HUDEP-2 (cell line): ENCODE measurements around the gene PPFIA1.
"Not testable (repeated sequence)": the region's sequence is repeated elsewhere in the genome, so short reads cannot be mapped to it uniquely, and the experiment has no call there.

ENCODE experiments used
- DNase-seq, 76 experiments: peaks; one replicate each; lab custom pipeline; 2025; ENCODE audit not compliant: unreplicated experiment in 76 of 76; lab: John Stamatoyannopoulos, UW

PPFIA1 gene

GRCh38 chr11:70381872-70382861 lies 111.7 kb downstream of the PPFIA1 start:
- DNase-seq = peak in 1 of 76 experiments; percentile 4

- DNase-seq = no peak
Measured at GRCh38 chr11:70383664-70384565, 113.4 kb downstream of the PPFIA1 start.

- DNase-seq = no peak
Measured at GRCh38 chr11:70384566-70385152, 114.2 kb downstream of the PPFIA1 start.

DNA sequence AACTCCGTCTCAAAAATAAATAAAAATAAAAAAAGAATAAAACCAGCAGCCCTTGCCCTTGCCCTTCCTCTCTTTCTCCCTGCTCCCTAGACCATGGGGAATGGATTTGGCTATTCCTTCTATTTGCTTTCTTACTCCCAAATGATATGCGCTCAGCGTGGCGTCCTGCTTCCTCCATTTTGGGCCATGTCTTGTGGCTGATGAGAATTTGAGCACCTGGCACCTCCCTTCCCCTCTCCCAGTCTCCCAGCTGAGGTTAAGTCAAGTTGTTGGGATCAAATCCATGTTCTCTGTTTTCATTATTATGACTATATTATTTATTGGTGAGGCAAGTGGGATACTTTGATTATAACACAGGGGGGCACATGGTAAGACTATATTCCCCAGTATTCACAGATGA lies 117.1 kb downstream of the PPFIA1 start:
- DNase-seq = no peak

GRCh38 chr11:70389201-70389600 lies 118.7 kb downstream of the PPFIA1 start:
- DNase-seq = no peak

- not testable (repeated sequence) for DNase-seq
Measured at GRCh38 chr11:70390882-70391281, 120.4 kb downstream of the PPFIA1 start.

- no peak for DNase-seq
Measured at GRCh38 chr11:70394211-70394950, 123.9 kb downstream of the PPFIA1 start.

GRCh38 chr11:70397336-70397982 lies 127.0 kb downstream of the PPFIA1 start:
- DNase-seq = peak in 48 of 76 experiments; percentile 4 to 68 (median 30)

GRCh38 chr11:70397983-70398833 lies 127.7 kb downstream of the PPFIA1 start, which contains the start of gene CTTN:
Gene CTTN, plus strand, starts transcription at chr11:70398529. Its CDS starts 8,769 bp downstream, at chr11:70407298.
- peak in 75 of 76 experiments; percentile 14 to 89 (median 73) for DNase-seq

GRCh38 chr11:70398834-70399680 lies 128.6 kb downstream of the PPFIA1 start:
- peak in 6 of 76 experiments; percentile 28 to 49 (median 38) for DNase-seq

DNA sequence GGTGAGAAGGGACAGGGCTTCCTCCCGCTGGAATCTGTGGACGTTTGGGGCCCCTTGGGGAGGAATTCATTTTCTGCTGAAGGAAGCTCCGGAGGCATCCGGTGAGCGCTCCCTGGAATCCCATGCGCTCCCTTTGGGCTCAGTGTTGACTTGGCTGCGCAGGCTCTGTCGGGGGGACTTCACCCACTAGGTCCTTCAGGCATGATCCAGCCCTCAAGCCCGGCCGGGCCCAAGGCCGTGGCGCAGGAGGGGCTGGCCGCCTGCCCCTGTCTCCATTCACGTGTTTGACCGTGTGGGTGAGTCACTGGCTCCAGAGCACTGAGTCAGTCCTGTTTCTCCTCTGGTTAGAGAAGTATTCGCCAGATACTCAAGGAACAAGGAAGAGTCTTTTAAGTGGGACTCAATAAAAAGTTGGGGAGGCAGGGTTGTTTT lies 129.2 kb downstream of the PPFIA1 start:
- DNase-seq = peak in 60 of 76 experiments; percentile 7 to 80 (median 42)

GRCh38 chr11:70400643-70401042 lies 130.2 kb downstream of the PPFIA1 start:
- DNase-seq = no peak

- DNase-seq = no peak
Measured at GRCh38 chr11:70402016-70402415, 131.5 kb downstream of the PPFIA1 start.

DNA sequence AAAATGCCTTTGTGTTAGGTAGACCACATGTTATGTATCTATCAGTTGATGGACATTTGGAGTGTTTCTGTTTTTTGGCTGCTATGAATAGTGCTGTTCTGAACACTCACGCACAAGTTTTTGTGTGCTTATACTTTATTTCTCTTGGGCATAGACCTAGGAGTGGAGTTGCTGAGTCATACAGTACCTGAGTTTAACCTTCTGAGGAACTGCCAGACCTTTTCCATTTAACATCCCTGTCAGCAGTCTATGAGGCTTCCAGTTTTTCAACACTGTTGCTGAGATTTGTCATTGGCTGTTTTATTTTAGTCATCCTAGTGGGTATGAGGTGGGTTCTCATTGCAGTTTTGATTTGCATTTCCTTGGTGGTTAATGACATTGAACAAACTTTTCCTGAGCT lies 132.2 kb downstream of the PPFIA1 start:
- no peak for DNase-seq

GRCh38 chr11:70404244-70404643 lies 133.8 kb downstream of the PPFIA1 start:
- no peak for DNase-seq

GRCh38 chr11:70405679-70406395 lies 135.3 kb downstream of the PPFIA1 start:
- no peak for DNase-seq

DNA sequence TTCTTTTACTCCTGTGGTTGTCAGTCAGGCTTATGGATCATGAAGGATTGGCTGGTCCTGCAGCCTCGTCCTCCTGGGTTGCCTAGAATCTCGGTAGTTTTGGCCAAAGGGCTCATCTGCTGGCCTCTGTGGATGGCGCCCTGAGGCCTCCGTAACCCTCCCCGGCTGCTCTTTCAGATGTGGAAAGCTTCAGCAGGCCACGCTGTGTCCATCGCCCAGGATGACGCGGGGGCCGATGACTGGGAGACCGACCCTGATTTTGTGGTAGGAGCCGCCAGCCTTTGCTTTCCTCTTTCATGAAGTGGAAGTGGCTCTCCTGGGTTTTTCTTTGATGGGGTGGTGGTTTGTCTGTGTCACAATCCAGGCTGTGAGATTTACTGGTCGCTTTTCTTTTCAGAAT lies 136.6 kb downstream of the PPFIA1 start:
- DNase-seq = no peak
